OCI-LY1 (cell line): ENCODE data around the gene MAN1C1.

Source experiments
- EZH2 ChIP-seq: fragments of 200-600 bp; sonication (generic), shearing (Covaris generic); IDR thresholded peaks from 2 replicates; pipeline ENCODE4 v1.8.0; 2017; ENCODE audit warnings: borderline replicate concordance, mixed run types, mild to moderate bottlenecking, antibody characterized with exemption, low read length, moderate library complexity, mixed read lengths
- TF ChIP-seq, protein P1 (sequence below): fragments of 200-600 bp; sonication (generic), shearing (Covaris generic); IDR thresholded peaks from 2 replicates; pipeline ENCODE4 v1.5.1; 2017; ENCODE audit warnings: mild to moderate bottlenecking, antibody characterized with exemption, low read length, moderate library complexity, mixed read lengths

DNA sequence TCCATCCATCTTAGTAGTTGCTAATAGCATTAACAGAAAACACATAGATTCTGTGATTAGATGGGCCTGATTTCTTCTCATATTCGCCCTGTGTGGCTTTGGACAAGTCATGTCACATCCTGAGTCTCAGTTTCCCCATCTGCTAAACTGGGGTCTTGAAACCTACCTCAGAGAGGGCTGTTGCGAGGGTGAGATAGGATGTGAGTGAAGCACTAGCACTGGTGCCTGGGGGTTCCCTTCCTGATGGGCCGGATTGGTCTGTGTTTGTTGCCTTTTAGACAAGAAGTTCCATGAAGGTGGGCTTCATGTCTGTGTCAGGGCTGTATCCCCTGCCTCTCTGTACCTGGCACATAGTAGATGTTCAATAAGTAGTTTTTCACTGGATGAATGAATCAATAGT lies 3.5 kb upstream of the MAN1C1 start:
- TF ChIP-seq, protein P1, sequence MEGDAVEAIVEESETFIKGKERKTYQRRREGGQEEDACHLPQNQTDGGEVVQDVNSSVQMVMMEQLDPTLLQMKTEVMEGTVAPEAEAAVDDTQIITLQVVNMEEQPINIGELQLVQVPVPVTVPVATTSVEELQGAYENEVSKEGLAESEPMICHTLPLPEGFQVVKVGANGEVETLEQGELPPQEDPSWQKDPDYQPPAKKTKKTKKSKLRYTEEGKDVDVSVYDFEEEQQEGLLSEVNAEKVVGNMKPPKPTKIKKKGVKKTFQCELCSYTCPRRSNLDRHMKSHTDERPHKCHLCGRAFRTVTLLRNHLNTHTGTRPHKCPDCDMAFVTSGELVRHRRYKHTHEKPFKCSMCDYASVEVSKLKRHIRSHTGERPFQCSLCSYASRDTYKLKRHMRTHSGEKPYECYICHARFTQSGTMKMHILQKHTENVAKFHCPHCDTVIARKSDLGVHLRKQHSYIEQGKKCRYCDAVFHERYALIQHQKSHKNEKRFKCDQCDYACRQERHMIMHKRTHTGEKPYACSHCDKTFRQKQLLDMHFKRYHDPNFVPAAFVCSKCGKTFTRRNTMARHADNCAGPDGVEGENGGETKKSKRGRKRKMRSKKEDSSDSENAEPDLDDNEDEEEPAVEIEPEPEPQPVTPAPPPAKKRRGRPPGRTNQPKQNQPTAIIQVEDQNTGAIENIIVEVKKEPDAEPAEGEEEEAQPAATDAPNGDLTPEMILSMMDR, result no peak
- TF ChIP-seq EZH2, result no peak
